Measurements from ENCODE around the gene BHLHE40. TPM values are rescaled to one million over a fixed set of nuclear protein-coding genes. Genes with fewer than 3 reads are reported as not detected.

BHLHE40 gene
- total and polyA plus RNA-seq, 10 of the 15 experiments (the other 5 are each of a cell fraction or from before 2014, with no cell fraction given) = 25.2 to 106 (median 51.4) TPM

- Histone ChIP-seq H3K9ac (ENCODE audit: control insufficient read depth, insufficient read depth, low read length) (no peak overlapping the region), H3K79me2 (ENCODE audit: control insufficient read depth, insufficient read depth, low read length) (no peaks in the 10 kb centered on the region), H3K9me3 (replicated peaks; ENCODE audit: control insufficient read depth, insufficient read depth, low read length) (no peaks in the 10 kb centered on the region), H4K20me1 (ENCODE audit: control insufficient read depth, insufficient read depth) (no peaks in the 10 kb centered on the region), H3K4me3 (no peak overlapping the region), H2AFZ (ENCODE audit: control insufficient read depth, low read depth, low read length) (no peak overlapping the region), H3K27ac (ENCODE audit: control insufficient read depth, insufficient read depth) (no peak overlapping the region), H3K27me3 (replicated peaks in 1 of 2; ENCODE audit: control insufficient read depth in 2 of 2, insufficient read depth in 2 of 2, low read length in 1 of 2) (no peaks in the 10 kb centered on the region), H3K4me1 (ENCODE audit: control insufficient read depth, insufficient read depth, low read length) (peaks cover 3% of the 10 kb centered on the region), H3K4me2 (ENCODE audit: control insufficient read depth, insufficient read depth) (no peak overlapping the region), H3K36me3 (ENCODE audit: control insufficient read depth in 2 of 2, insufficient read depth in 2 of 2, low read length in 1 of 2) (no peaks in the 10 kb centered on the region)
- no peak for TF ChIP-seq ESRRA (IDR thresholded peaks at IDR 0.05; ENCODE audit: low read length)
- TF ChIP-seq YY1 (IDR thresholded peaks at IDR 0.05; ENCODE audit: low read depth, low read length) = no peak
- no TSS peak for BruUV-seq (replicated peaks)
- ATAC-seq (no peak), FAIRE-seq (no peak), DNase-seq (ENCODE audit: low read depth, low spot score) (no peak)
- intact Hi-C loops (cut with micrococcal nuclease; ENCODE audit: unreplicated experiment) (no loop called here), in situ Hi-C loops (cut with MboI) (no loop called here)
- SMC1A ChIA-PET (ENCODE audit: uncharacterized antibody, unreplicated experiment) = interaction anchor here (1.1 to 5.4 kb wide), 11 partner anchors 9 to 54 kb away, joined by 3 to 65 read pairs (median 4); no protein-coding TSS in a partner anchor
- RAD21 ChIA-PET (ENCODE audit: unreplicated experiment) = interaction anchor here (0.6 to 3.4 kb wide), 6 partner anchors 9 to 103 kb away, joined by 3 to 29 read pairs (median 3); no protein-coding TSS in a partner anchor
- POLR2A ChIA-PET = interaction anchor here (0.9 to 1.2 kb wide), 4 partner anchors 14 to 25 kb away, joined by 3 to 5 read pairs (median 3); no protein-coding TSS in a partner anchor
- WGBS (ENCODE audit: insufficient coverage, insufficient replicate concordance, low lambda C conversion rate, missing lambda C conversion rate) = 86% methylated on average over 4 of the region's 4 CpGs
- CTCF ChIA-PET = interaction anchor here (0.7 to 23.1 kb wide), 2 partner anchors 16 to 19 kb away, joined by 3 to 330 read pairs; partner anchors contain the start of gene BHLHE40
Observed at GRCh38 chr3:5001135-5001534, 21.9 kb downstream of the BHLHE40 start.

- CTCF ChIA-PET = interaction anchor here (1.3 to 23.1 kb wide), 2 partner anchors 8 to 20 kb away, joined by 3 to 330 read pairs; partner anchors contain the start of gene BHLHE40
- H3K27me3 ChIP-seq (replicated peaks in 1 of 2; ENCODE audit: control insufficient read depth in 2 of 2, insufficient read depth in 2 of 2, low read length in 1 of 2) = no peaks in the 10 kb centered on the region
- no peak overlapping the region for H3K4me3 ChIP-seq
- POLR2A ChIA-PET = interaction anchor here (1.0 to 1.6 kb wide), 4 partner anchors 15 to 24 kb away, joined by 3 to 5 read pairs (median 4); no protein-coding TSS in a partner anchor
- H3K79me2 ChIP-seq (ENCODE audit: control insufficient read depth, insufficient read depth, low read length) = no peaks in the 10 kb centered on the region
- RAD21 ChIA-PET (ENCODE audit: unreplicated experiment) = interaction anchor here (0.6 to 3.4 kb wide), 4 partner anchors 9 to 103 kb away, joined by 3 to 29 read pairs (median 3); no protein-coding TSS in a partner anchor
- H2AFZ ChIP-seq (ENCODE audit: control insufficient read depth, low read depth, low read length) = no peak overlapping the region
- in situ Hi-C loops (cut with MboI) = no loop called here
- DNase-seq (ENCODE audit: low read depth, low spot score) (no peak), ATAC-seq (no peak), FAIRE-seq (no peak)
- no peak overlapping the region for H3K27ac ChIP-seq (ENCODE audit: control insufficient read depth, insufficient read depth)
- intact Hi-C loops (cut with micrococcal nuclease; ENCODE audit: unreplicated experiment) = no loop called here
- SMC1A ChIA-PET (ENCODE audit: uncharacterized antibody, unreplicated experiment) = interaction anchor here (1.2 to 5.4 kb wide), 5 partner anchors 16 to 53 kb away, joined by 3 to 65 read pairs (median 6); no protein-coding TSS in a partner anchor
- 94% methylated on average over 1 of the region's 1 CpG for WGBS (ENCODE audit: insufficient coverage, insufficient replicate concordance, low lambda C conversion rate, missing lambda C conversion rate)
- no peaks in the 10 kb centered on the region for H3K36me3 ChIP-seq (ENCODE audit: control insufficient read depth in 2 of 2, insufficient read depth in 2 of 2, low read length in 1 of 2)
- H3K4me1 ChIP-seq (ENCODE audit: control insufficient read depth, insufficient read depth, low read length) = peaks cover 5% of the 10 kb centered on the region
- H4K20me1 ChIP-seq (ENCODE audit: control insufficient read depth, insufficient read depth) = no peaks in the 10 kb centered on the region
- no peak overlapping the region for H3K9ac ChIP-seq (ENCODE audit: control insufficient read depth, insufficient read depth, low read length)
- H3K4me2 ChIP-seq (ENCODE audit: control insufficient read depth, insufficient read depth) = no peak overlapping the region
- no TSS peak for BruUV-seq (replicated peaks)
- H3K9me3 ChIP-seq (replicated peaks; ENCODE audit: control insufficient read depth, insufficient read depth, low read length) = no peaks in the 10 kb centered on the region
- TF ChIP-seq E2F4 (IDR thresholded peaks at IDR 0.05; ENCODE audit: low read depth, low read length) = no peak
- TF ChIP-seq BCLAF1 (IDR thresholded peaks at IDR 0.05) = no peak
- TF ChIP-seq MEF2A (IDR thresholded peaks at IDR 0.05; ENCODE audit: insufficient read depth, low read depth, low read length) = no peak
- no peak for TF ChIP-seq NFXL1 (IDR thresholded peaks at IDR 0.05; ENCODE audit: borderline replicate concordance)
- TF ChIP-seq IKZF2 (IDR thresholded peaks at IDR 0.05) = no peak
- TF ChIP-seq HCFC1 (IDR thresholded peaks at IDR 0.05; ENCODE audit: low read length) = no peak
- TF ChIP-seq USF1 (IDR thresholded peaks at IDR 0.05; ENCODE audit: borderline replicate concordance, extremely low read length, insufficient read depth, low read depth, low read length) = no peak
- no peak for TF ChIP-seq ZZZ3 (IDR thresholded peaks at IDR 0.05; ENCODE audit: control insufficient read depth, insufficient read length, low read depth)
- no peak for TF ChIP-seq IKZF1 (conservative IDR thresholded peaks at IDR 0.05)
- no peak for TF ChIP-seq SREBF1 (IDR thresholded peaks at IDR 0.05; ENCODE audit: low read length)
- TF ChIP-seq ZNF274 (IDR thresholded peaks at IDR 0.05; ENCODE audit: insufficient read depth, insufficient read length) = no peak
Observed at GRCh38 chr3:5001805-5002173, 22.6 kb downstream of the BHLHE40 start.

Measured in GM12878 (cell line).